ENCODE results near the gene NXT1. TPM values are rescaled to one million over a fixed set of nuclear protein-coding genes. Genes with fewer than 3 reads are reported as not detected.
A peak's percentile ranks its signal among the peaks of the same experiment; 100 is the strongest.

The NXT1 gene
- total RNA-seq, 4 donors from 2014 or later, result 16.5 to 43.4 (median 22.8) TPM

DNA sequence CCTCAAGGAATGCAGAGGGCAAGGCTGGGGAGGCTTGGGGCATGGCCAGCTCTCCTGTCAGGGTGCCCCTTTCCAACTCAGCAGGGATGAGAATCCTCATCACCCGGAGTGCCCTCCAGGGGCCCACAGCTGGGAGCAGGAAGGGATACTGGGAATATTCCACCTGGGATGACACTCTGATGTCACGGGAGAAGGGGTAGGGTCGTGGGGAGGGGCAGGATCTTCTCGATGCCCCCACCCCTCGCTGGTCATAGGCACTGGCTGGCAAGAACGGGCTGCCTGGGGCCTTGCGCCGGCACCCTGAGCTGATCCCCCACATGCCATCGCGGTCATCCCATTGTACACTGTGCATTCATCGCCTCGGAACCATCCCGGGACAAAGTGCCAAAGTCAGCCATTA is 10.6 kb upstream of the NXT1 start:
- no peaks in the 10 kb centered on the region for H3K36me3 ChIP-seq
- no peak overlapping the region for H3K27ac ChIP-seq
- in situ Hi-C loops (cut with MboI; ENCODE audit: low pct_ligation_motif_present in 1 of 4, low pct_unique_long_range_greater_than_20kb in 1 of 4, low sequenced_read_pairs in 3 of 4) (loop anchor here (5.0 to 25.0 kb wide), 4 partner anchors 272 to 648 kb away; partner anchors contain the start of gene CST9 (in 1 of the 4)), intact Hi-C loops (cut with DNase I; ENCODE audit: low total_unique reads) (loop anchor here (10.0 kb wide), 1 partner anchor 655 kb away; no protein-coding TSS in a partner anchor)
- no peak for DNase-seq
- WGBS, 2 donors (ENCODE audit: low coverage in 1 of 2), result 86% methylated on average over 13 of the region's 13 CpGs; no CpG with 5 or more reads in 1 of the 2 donors
- no peaks in the 10 kb centered on the region for H3K4me1 ChIP-seq
- H3K27me3 ChIP-seq, result no peaks in the 10 kb centered on the region
- H3K4me3 ChIP-seq, result no peak overlapping the region
- TF ChIP-seq POLR2A (IDR thresholded peaks at IDR 0.05), result no peak
- TF ChIP-seq CTCF (IDR thresholded peaks at IDR 0.05), result no peak
- TF ChIP-seq POLR2AphosphoS5 (IDR thresholded peaks at IDR 0.05), result no peak
- TF ChIP-seq EP300 (IDR thresholded peaks at IDR 0.05; ENCODE audit: low read depth), result no peak
- H3K9me3 ChIP-seq, result no peaks in the 10 kb centered on the region

GRCh38 chr20:23340524-23340923 is 10.1 kb upstream of the NXT1 start:
- Histone ChIP-seq H3K36me3 (no peaks in the 10 kb centered on the region), H3K4me1 (no peaks in the 10 kb centered on the region), H3K4me3 (no peak overlapping the region), H3K27ac (no peak overlapping the region), H3K9me3 (no peaks in the 10 kb centered on the region), H3K27me3 (no peaks in the 10 kb centered on the region)
- TF ChIP-seq POLR2A (IDR thresholded peaks at IDR 0.05) (no peak), CTCF (IDR thresholded peaks at IDR 0.05) (peak in 4 of 5 experiments; percentile 39 to 50 (median 43)), EP300 (IDR thresholded peaks at IDR 0.05; ENCODE audit: low read depth) (no peak), POLR2AphosphoS5 (IDR thresholded peaks at IDR 0.05) (no peak)
- DNase-seq, result peak; percentile 45
- intact Hi-C loops (cut with DNase I; ENCODE audit: low total_unique reads) (no loop called here), in situ Hi-C loops (cut with MboI; ENCODE audit: low pct_ligation_motif_present in 1 of 4, low pct_unique_long_range_greater_than_20kb in 1 of 4, low sequenced_read_pairs in 3 of 4) (loop anchor here in 3 of 4 donors (5.0 to 25.0 kb wide), 4 partner anchors 272 to 648 kb away; partner anchors contain the start of gene CST9 (in 1 of the 3))
- WGBS, 2 donors (ENCODE audit: low coverage in 1 of 2), result 48 to 66% methylated on average over 6 to 8 of the region's 9 CpGs

GRCh38 chr20:23341073-23341472 is 9.5 kb upstream of the NXT1 start:
- Histone ChIP-seq H3K4me3 (no peak overlapping the region), H3K36me3 (no peaks in the 10 kb centered on the region), H3K27me3 (no peaks in the 10 kb centered on the region), H3K27ac (no peak overlapping the region), H3K9me3 (no peaks in the 10 kb centered on the region), H3K4me1 (no peaks in the 10 kb centered on the region)
- TF ChIP-seq CTCF (IDR thresholded peaks at IDR 0.05), result no peak
- no peak for TF ChIP-seq POLR2AphosphoS5 (IDR thresholded peaks at IDR 0.05)
- no peak for TF ChIP-seq EP300 (IDR thresholded peaks at IDR 0.05; ENCODE audit: low read depth)
- TF ChIP-seq POLR2A (IDR thresholded peaks at IDR 0.05), result no peak
- no peak for DNase-seq
- intact Hi-C loops (cut with DNase I; ENCODE audit: low total_unique reads) (no loop called here), in situ Hi-C loops (cut with MboI; ENCODE audit: low pct_ligation_motif_present in 1 of 4, low pct_unique_long_range_greater_than_20kb in 1 of 4, low sequenced_read_pairs in 3 of 4) (loop anchor here in 3 of 4 donors (5.0 to 25.0 kb wide), 4 partner anchors 271 to 649 kb away; partner anchors contain the start of gene CST9 (in 1 of the 3))
- 63 to 65% methylated on average over 1 to 2 of the region's 2 CpGs for WGBS, 2 donors (ENCODE audit: low coverage in 1 of 2)

GRCh38 chr20:23343590-23343989 is 7.0 kb upstream of the NXT1 start:
- intact Hi-C loops (cut with DNase I; ENCODE audit: low total_unique reads), result no loop called here
- peaks cover 0 to 5% (median under 1%) of the 10 kb centered on the region in 4 donors for H3K4me1 ChIP-seq
- H3K9me3 ChIP-seq, result no peaks in the 10 kb centered on the region
- no peaks in the 10 kb centered on the region for H3K36me3 ChIP-seq
- no peak overlapping the region for H3K27ac ChIP-seq
- no peaks in the 10 kb centered on the region for H3K27me3 ChIP-seq
- DNase-seq, result no peak
- TF ChIP-seq CTCF (IDR thresholded peaks at IDR 0.05) (no peak), POLR2AphosphoS5 (IDR thresholded peaks at IDR 0.05) (no peak), EP300 (IDR thresholded peaks at IDR 0.05; ENCODE audit: low read depth) (no peak), POLR2A (IDR thresholded peaks at IDR 0.05) (no peak)
- in situ Hi-C loops (cut with MboI; ENCODE audit: low pct_ligation_motif_present in 1 of 4, low pct_unique_long_range_greater_than_20kb in 1 of 4, low sequenced_read_pairs in 3 of 4), result loop anchor here in 3 of 4 donors (5.0 to 25.0 kb wide), 4 partner anchors 269 to 651 kb away; partner anchors contain the start of gene CST9 (in 1 of the 3)
- no peak overlapping the region for H3K4me3 ChIP-seq
- 95 to 100% methylated on average over 1 of the region's 1 CpG for WGBS, 2 donors (ENCODE audit: low coverage in 1 of 2)

All from transverse colon (tissue), 4 donors.